Measurements from ENCODE around the gene ANKRD60. TPM values are rescaled to one million over a fixed set of nuclear protein-coding genes. Genes with fewer than 3 reads are reported as not detected.

ANKRD60 gene
- total RNA-seq, 4 donors from 2014 or later: not detected

- DNase-seq (ENCODE audit: low spot score in 2 of 2): no peak
- 80 to 85% methylated on average over 12 to 13 of the region's 13 CpGs for WGBS, 2 donors
- no peak overlapping the region for H3K4me3 ChIP-seq (ENCODE audit: low read depth, poor library complexity, severe bottlenecking)
- intact Hi-C loops (cut with DNase I; ENCODE audit: low total_unique reads): no loop called here
- TF ChIP-seq POLR2A (IDR thresholded peaks at IDR 0.05) (no peak), CTCF (IDR thresholded peaks at IDR 0.05) (no peak)
These were observed 40.6 kb upstream of the ANKRD60 start for GRCh38 chr20:58268936-58269619.

DNA sequence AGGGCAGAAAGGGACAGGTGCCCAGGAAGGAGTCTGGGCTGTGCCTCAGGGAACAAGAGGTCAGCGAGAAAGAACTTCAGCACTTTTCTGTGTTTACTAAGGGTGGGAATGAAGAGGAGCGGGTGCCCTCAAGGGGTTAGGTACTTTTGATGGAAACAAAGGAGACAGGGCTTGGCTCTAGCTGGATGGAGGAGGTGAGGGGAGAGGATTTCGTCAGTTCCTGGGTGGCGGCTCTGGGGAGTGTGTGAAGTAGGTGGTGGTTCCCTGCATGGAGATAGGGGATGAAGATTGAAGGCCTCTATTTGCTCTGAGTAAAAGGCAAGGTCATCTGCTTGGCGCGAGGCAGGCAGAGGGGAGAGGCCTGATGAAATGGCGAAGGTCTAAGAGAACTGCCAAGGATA lies 40.0 kb upstream of the ANKRD60 start:
- no peak for DNase-seq (ENCODE audit: low spot score in 2 of 2)
- intact Hi-C loops (cut with DNase I; ENCODE audit: low total_unique reads): no loop called here
- TF ChIP-seq CTCF (IDR thresholded peaks at IDR 0.05) (no peak), POLR2A (IDR thresholded peaks at IDR 0.05) (no peak)
- no peak overlapping the region for H3K4me3 ChIP-seq (ENCODE audit: low read depth, poor library complexity, severe bottlenecking)
- 94% methylated on average over 7 of the region's 7 CpGs for WGBS, 2 donors

- TF ChIP-seq POLR2A (IDR thresholded peaks at IDR 0.05): no peak
- no peak for TF ChIP-seq CTCF (IDR thresholded peaks at IDR 0.05)
- no peak overlapping the region for H3K4me3 ChIP-seq (ENCODE audit: low read depth, poor library complexity, severe bottlenecking)
- DNase-seq (ENCODE audit: low spot score in 2 of 2): no peak
- WGBS, 2 donors: 87 to 88% methylated on average over 9 of the region's 9 CpGs
- intact Hi-C loops (cut with DNase I; ENCODE audit: low total_unique reads): no loop called here
These were observed 39.1 kb upstream of the ANKRD60 start for GRCh38 chr20:58267389-58268215.

- no peak for TF ChIP-seq POLR2A (IDR thresholded peaks at IDR 0.05)
- no peak for TF ChIP-seq CTCF (IDR thresholded peaks at IDR 0.05)
- no peak for DNase-seq (ENCODE audit: low spot score in 2 of 2)
- WGBS, 2 donors: 83 to 86% methylated on average over 6 of the region's 6 CpGs
- intact Hi-C loops (cut with DNase I; ENCODE audit: low total_unique reads): no loop called here
- no peak overlapping the region for H3K4me3 ChIP-seq (ENCODE audit: low read depth, poor library complexity, severe bottlenecking)
These were observed 35.8 kb upstream of the ANKRD60 start for GRCh38 chr20:58264271-58264670.

DNA sequence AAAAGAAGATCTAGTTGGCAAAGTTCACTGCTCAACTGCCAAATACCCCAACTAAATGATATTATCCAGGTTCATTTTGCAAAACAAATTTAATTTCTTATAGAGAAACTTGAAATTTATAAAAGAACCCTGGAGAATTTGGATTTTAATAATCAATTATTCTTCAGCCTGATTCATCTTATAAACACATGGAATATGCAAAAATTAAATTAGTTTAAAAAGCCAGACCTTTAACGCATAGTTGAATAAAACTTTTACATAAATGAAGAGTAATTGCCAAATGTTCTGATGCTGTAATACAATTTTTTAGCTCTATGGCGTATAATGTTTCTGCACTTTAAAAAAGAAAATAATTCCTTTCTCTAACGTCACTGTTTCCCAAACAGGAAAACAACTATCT lies 33.2 kb upstream of the ANKRD60 start:
- 80 to 87% methylated on average over 3 of the region's 3 CpGs for WGBS, 2 donors
- no peak for TF ChIP-seq POLR2A (IDR thresholded peaks at IDR 0.05)
- TF ChIP-seq CTCF (IDR thresholded peaks at IDR 0.05): no peak
- no peak for DNase-seq (ENCODE audit: low spot score in 2 of 2)
- intact Hi-C loops (cut with DNase I; ENCODE audit: low total_unique reads): no loop called here
- H3K4me3 ChIP-seq (ENCODE audit: low read depth, poor library complexity, severe bottlenecking): no peak overlapping the region

All from lower leg skin (tissue), 4 donors.